Measurements from ENCODE around the gene ABRAXAS1. TPM values are rescaled to one million over a fixed set of nuclear protein-coding genes. Genes with fewer than 3 reads are reported as not detected.

ABRAXAS1 gene
- total RNA-seq, 1 experiment from 2014 or later = 24.7 TPM

- Histone ChIP-seq H3K9me3 (ENCODE audit: control insufficient read depth, low read depth, low read length) (no peaks in the 10 kb centered on the region), H3K9ac (ENCODE audit: extremely low read depth, insufficient read length, low read length) (no peak overlapping the region), H2BK5ac (ENCODE audit: insufficient read length, low read length) (no peak overlapping the region), H4K91ac (ENCODE audit: insufficient read length, low read depth, low read length) (no peak overlapping the region), H2AFZ (ENCODE audit: low read length) (no peak overlapping the region), H3K23me2 (ENCODE audit: insufficient read length, low read depth, low read length, poor library complexity, severe bottlenecking) (no peaks in the 10 kb centered on the region), H4K8ac (replicated peaks; ENCODE audit: insufficient read length, low read depth, low read length) (no peak overlapping the region), H3K14ac (ENCODE audit: insufficient read depth, low read length) (no peak overlapping the region), H2BK120ac (ENCODE audit: low read depth, low read length, poor library complexity, severe bottlenecking) (no peak overlapping the region), H2BK15ac (ENCODE audit: low read depth, low read length) (no peak overlapping the region), H3K79me2 (ENCODE audit: insufficient read depth, low read length) (no peaks in the 10 kb centered on the region), H2BK12ac (ENCODE audit: insufficient read length, low read depth, low read length) (no peak overlapping the region), H4K5ac (ENCODE audit: insufficient read length, low read depth, low read length) (no peak overlapping the region), H3K23ac (ENCODE audit: insufficient read length, low read depth, low read length) (no peak overlapping the region), H4K20me1 (ENCODE audit: control insufficient read depth, insufficient read depth, insufficient read length) (no peaks in the 10 kb centered on the region), H2BK20ac (ENCODE audit: low read depth, low read length, poor library complexity, severe bottlenecking) (no peak overlapping the region), H3K18ac (ENCODE audit: insufficient read length, low read depth, low read length) (no peak overlapping the region), H3K27me3 (ENCODE audit: insufficient read depth, low read length) (no peaks in the 10 kb centered on the region), H3K27ac (ENCODE audit: insufficient read length, low read depth, low read length) (no peak overlapping the region), H3K4me2 (ENCODE audit: insufficient read depth, insufficient read length, low read length) (no peak overlapping the region), H3K4me1 (ENCODE audit: insufficient read depth, low read length) (no peaks in the 10 kb centered on the region), H2AK5ac (ENCODE audit: insufficient read length, low read length) (no peak overlapping the region), H3K56ac (ENCODE audit: insufficient read length, low read depth, low read length) (no peak overlapping the region), H3T11ph (ENCODE audit: low read length) (no peak overlapping the region), H3K4ac (ENCODE audit: low read depth, low read length) (no peak overlapping the region), H3K79me1 (ENCODE audit: insufficient read depth, low read depth, low read length, poor library complexity, severe bottlenecking) (no peaks in the 10 kb centered on the region)
- no peak for TF ChIP-seq CTCF (conservative IDR thresholded peaks at IDR 0.05)
- Mint-ChIP-seq H3K36me3 (ENCODE audit: insufficient read depth in 1 of 3, low read depth in 3 of 3) (peaks cover 0 to 4% (median 0%) of the 10 kb centered on the region in 3 experiments; a peak in 1 of 7 replicates), H3K4me3 (no peak overlapping the region), H3K27ac (no peak overlapping the region), H3K27me3 (ENCODE audit: low read depth) (no peaks in the 10 kb centered on the region), H3K9me3 (no peaks in the 10 kb centered on the region), H3K4me1 (no peaks in the 10 kb centered on the region)
- no CpG with 5 or more reads among the region's 2 CpGs for WGBS (ENCODE audit: extremely low coverage, insufficient read length, low lambda C conversion rate)
- DNase-seq = no peak
Observed at GRCh38 chr4:83413676-83414075, 71.2 kb downstream of the ABRAXAS1 start.

Other genes starting within 250 kb of the ABRAXAS1 start
- 19.8 and 19.9 TPM in 2 replicates for gene COQ2, start 200.3 kb downstream of the ABRAXAS1 start, total RNA-seq (2021)
- 1.5 and 2.0 TPM in 2 replicates for gene HPSE, start 150.3 kb downstream of the ABRAXAS1 start, total RNA-seq (2021)
- gene HELQ, start 29.3 kb downstream of the ABRAXAS1 start, total RNA-seq (2021) = 13.9 and 16.2 TPM in 2 replicates
- gene MRPS18C, start 29.0 kb downstream of the ABRAXAS1 start, total RNA-seq (2021) = 77.6 and 85.4 TPM in 2 replicates
- gene GPAT3, start 51.0 kb upstream of the ABRAXAS1 start, total RNA-seq (2021) = 0.42 and 1.8 TPM in 2 replicates